Muscle of leg (tissue), 11 donors: ENCODE data around the gene ISM1. TPM values are rescaled to one million over a fixed set of nuclear protein-coding genes. Genes with fewer than 3 reads are reported as not detected.

ENCODE experiments used
- DNase-seq: peaks from one replicate; pipeline ENCODE4 v3.0.0; 2013
- H3K27ac ChIP-seq: one replicate; pipeline ENCODE4 v1.5.1; 2013; ENCODE audit warnings: mild to moderate bottlenecking, low read length, control low read depth
- H3K27me3 ChIP-seq: one replicate; pipeline ENCODE4 v1.6.1; 2013; ENCODE audit warnings: low read length; ENCODE audit not compliant: control insufficient read depth, insufficient read depth
- H3K36me3 ChIP-seq: one replicate; pipeline ENCODE4 v1.6.1; 2013; ENCODE audit warnings: low read length; ENCODE audit not compliant: control insufficient read depth, insufficient read depth
- H3K4me1 ChIP-seq: one replicate; pipeline ENCODE4 v1.6.1; 2013; ENCODE audit warnings: low read length; ENCODE audit not compliant: control insufficient read depth, insufficient read depth
- H3K4me3 ChIP-seq: one replicate; pipeline ENCODE4 v1.5.1; 2013; ENCODE audit warnings: low read length, control low read depth
- H3K9me3 ChIP-seq: replicated peaks from 2 replicates; pipeline ENCODE4 v1.6.1; 2013; ENCODE audit warnings: low read depth, low read length; ENCODE audit not compliant: control insufficient read depth
- WGBS: methylation state at CpG from one replicate; pipeline ENCODE4 v1.1.5; 2013; ENCODE audit warnings: missing lambda C conversion rate; ENCODE audit not compliant: insufficient coverage; 5-methylcytosine and 5-hydroxymethylcytosine counted together
- polyA plus RNA-seq, 8 donors: library from polyadenylated mRNA; unstranded; fragments of 120-200 nt; gene quantifications; one replicate each; pipeline versions ENCODE4 v1.2.1 to v1.2.3, GENCODE V29; 2013; ENCODE audit warnings: inconsistent platforms in 1 of 8, low replicate concordance in 1 of 8; ENCODE audit not compliant: insufficient read length in 8 of 8, insufficient read depth in 1 of 8
- total RNA-seq: library from RNA; stranded (reverse); fragments of 120-200 nt; gene quantifications from one replicate; pipeline ENCODE4 v1.2.4, GENCODE V29; 2013

ISM1 gene
- total and polyA plus RNA-seq, 9 donors: 0.79 to 5.0 (median 1.4) TPM

GRCh38 chr20:13305284-13305683, 84.2 kb downstream of the ISM1 start:
- no CpG with 5 or more reads among the region's 6 CpGs for WGBS
- DNase-seq: no peak

GRCh38 chr20:13307562-13308163, 86.6 kb downstream of the ISM1 start:
- 100% methylated on average over 1 of the region's 9 CpGs for WGBS
- H3K27ac ChIP-seq: no peak overlapping the region
- H3K36me3 ChIP-seq: no peaks in the 10 kb centered on the region
- H3K4me1 ChIP-seq: no peaks in the 10 kb centered on the region
- no peak for DNase-seq
- H3K9me3 ChIP-seq: peaks cover 3% of the 10 kb centered on the region
- no peaks in the 10 kb centered on the region for H3K27me3 ChIP-seq
- H3K4me3 ChIP-seq: no peak overlapping the region

More at GRCh38 chr20:13305284-13305683, 84.2 kb downstream of the ISM1 start:
- no peak overlapping the region for H3K27ac ChIP-seq
- H3K4me1 ChIP-seq: no peaks in the 10 kb centered on the region
- H3K36me3 ChIP-seq: no peaks in the 10 kb centered on the region
- no peak overlapping the region for H3K4me3 ChIP-seq
- no peaks in the 10 kb centered on the region for H3K27me3 ChIP-seq
- peaks cover 3% of the 10 kb centered on the region for H3K9me3 ChIP-seq

- Histone ChIP-seq H3K4me3 (no peak overlapping the region), H3K9me3 (no peaks in the 10 kb centered on the region), H3K36me3 (no peaks in the 10 kb centered on the region), H3K27me3 (no peaks in the 10 kb centered on the region), H3K4me1 (no peaks in the 10 kb centered on the region), H3K27ac (no peak overlapping the region)
- DNase-seq: no peak
- WGBS: no CpG with 5 or more reads among the region's 6 CpGs
These were observed 91.2 kb downstream of the ISM1 start for GRCh38 chr20:13312300-13312699.

- Histone ChIP-seq H3K9me3 (no peaks in the 10 kb centered on the region), H3K27ac (no peak overlapping the region), H3K4me1 (no peaks in the 10 kb centered on the region), H3K27me3 (no peaks in the 10 kb centered on the region), H3K4me3 (no peak overlapping the region), H3K36me3 (no peaks in the 10 kb centered on the region)
- WGBS: 90% methylated on average over 4 of the region's 5 CpGs
- no peak for DNase-seq
These were observed 92.1 kb downstream of the ISM1 start for GRCh38 chr20:13313201-13313600.

DNA sequence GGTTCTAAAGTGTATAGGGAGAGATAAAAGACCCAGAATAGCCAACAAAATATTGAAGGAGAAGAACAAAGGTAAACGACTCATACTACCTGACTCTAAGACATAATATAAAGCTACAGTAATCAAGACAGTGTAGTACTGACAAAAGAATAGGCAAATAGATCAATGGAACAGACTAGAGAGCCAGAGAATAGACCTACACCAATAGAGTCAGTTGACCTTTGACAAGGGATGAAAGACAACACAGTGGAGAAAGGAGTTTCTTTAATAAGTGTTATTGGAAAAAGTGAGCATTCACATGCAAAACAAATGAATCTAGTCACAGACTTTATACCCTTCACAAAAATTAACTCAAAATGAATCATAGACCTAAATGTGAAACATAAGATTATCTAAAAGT, 96.4 kb downstream of the ISM1 start:
- Histone ChIP-seq H3K27ac (no peak overlapping the region), H3K27me3 (no peaks in the 10 kb centered on the region), H3K4me1 (no peaks in the 10 kb centered on the region), H3K4me3 (no peak overlapping the region), H3K9me3 (no peaks in the 10 kb centered on the region), H3K36me3 (no peaks in the 10 kb centered on the region)
- no CpG with 5 or more reads among the region's 1 CpG for WGBS
- DNase-seq: no peak

GRCh38 chr20:13318871-13319521, 97.9 kb downstream of the ISM1 start:
- no peak overlapping the region for H3K27ac ChIP-seq
- H3K4me1 ChIP-seq: no peaks in the 10 kb centered on the region
- no peak for DNase-seq
- no peak overlapping the region for H3K4me3 ChIP-seq
- no peaks in the 10 kb centered on the region for H3K9me3 ChIP-seq
- no peaks in the 10 kb centered on the region for H3K27me3 ChIP-seq
- WGBS: 79% methylated on average over 2 of the region's 5 CpGs
- H3K36me3 ChIP-seq: no peaks in the 10 kb centered on the region

- no peaks in the 10 kb centered on the region for H3K27me3 ChIP-seq
- 100% methylated on average over 3 of the region's 4 CpGs for WGBS
These were observed 99.6 kb downstream of the ISM1 start for GRCh38 chr20:13320702-13321101.

DNA sequence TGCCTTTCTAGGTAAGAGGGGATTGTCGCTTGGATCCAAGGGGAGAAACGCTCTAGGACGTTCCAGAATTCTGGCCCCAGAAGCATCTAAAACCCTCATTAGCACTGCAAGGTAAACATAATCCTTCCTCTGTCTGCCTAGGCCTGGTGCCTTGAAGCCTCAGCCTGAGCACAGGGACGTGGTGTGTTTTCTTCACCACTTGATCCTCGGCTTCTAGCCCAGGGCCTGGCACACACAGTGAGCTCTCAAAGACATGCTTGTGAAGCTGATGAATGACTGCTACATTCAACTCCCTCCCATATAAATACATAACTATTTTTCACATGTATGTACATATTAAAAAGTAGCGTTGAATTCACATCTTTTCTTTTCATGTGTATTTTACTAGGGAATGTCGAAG, 100.3 kb downstream of the ISM1 start:
- Histone ChIP-seq H3K27ac (no peak overlapping the region), H3K4me3 (no peak overlapping the region), H3K4me1 (no peaks in the 10 kb centered on the region), H3K36me3 (no peaks in the 10 kb centered on the region), H3K9me3 (no peaks in the 10 kb centered on the region), H3K27me3 (no peaks in the 10 kb centered on the region)
- DNase-seq: no peak
- no CpG with 5 or more reads among the region's 7 CpGs for WGBS

More at GRCh38 chr20:13320702-13321101, 99.6 kb downstream of the ISM1 start:
- DNase-seq: no peak
- Histone ChIP-seq H3K36me3 (no peaks in the 10 kb centered on the region), H3K9me3 (no peaks in the 10 kb centered on the region), H3K27ac (no peak overlapping the region), H3K4me3 (no peak overlapping the region), H3K4me1 (no peaks in the 10 kb centered on the region)

DNA sequence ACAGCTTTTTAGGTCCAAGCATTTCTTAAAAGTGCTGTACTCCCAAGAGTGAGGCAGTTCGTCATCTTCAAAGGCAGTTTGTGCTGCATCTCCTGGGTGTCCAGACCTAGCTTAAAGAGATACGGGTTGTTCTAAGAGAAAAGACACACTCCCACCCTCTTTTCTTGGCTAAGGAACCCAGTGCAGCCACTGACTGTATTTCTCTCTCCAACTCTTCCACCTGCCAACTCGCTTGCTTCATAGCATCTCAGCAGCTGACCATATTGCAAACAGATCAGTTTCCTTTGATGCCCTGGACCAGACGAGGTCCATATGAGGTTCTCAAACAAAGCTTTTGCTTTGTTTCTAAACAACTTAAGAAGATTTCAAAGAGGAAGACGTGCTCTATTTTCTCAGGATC, 101.1 kb downstream of the ISM1 start:
- 23% methylated on average over 4 of the region's 5 CpGs for WGBS
- no peak overlapping the region for H3K27ac ChIP-seq
- H3K27me3 ChIP-seq: no peaks in the 10 kb centered on the region
- H3K4me1 ChIP-seq: no peaks in the 10 kb centered on the region
- no peak overlapping the region for H3K4me3 ChIP-seq
- H3K9me3 ChIP-seq: no peaks in the 10 kb centered on the region
- DNase-seq: peak; percentile 60
- H3K36me3 ChIP-seq: no peaks in the 10 kb centered on the region

DNA sequence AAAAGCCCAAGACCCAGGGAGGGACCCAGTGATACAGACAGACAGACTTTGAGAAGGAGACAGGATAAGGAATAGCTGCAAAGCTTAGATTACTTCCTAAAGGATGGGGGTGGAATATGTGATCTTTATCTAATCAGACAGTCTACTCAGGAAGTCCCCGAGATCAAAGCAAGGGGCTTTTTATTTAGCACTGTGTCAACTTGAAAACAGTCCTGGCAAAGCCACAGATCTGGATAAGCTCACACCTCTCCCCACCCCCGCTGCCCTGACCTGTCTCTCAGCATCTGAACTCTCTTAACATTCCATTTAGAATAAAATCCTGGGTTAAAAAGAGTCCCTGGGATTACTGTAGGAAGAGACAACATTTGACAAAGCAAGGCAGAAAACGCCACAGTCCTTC, 101.5 kb downstream of the ISM1 start:
- Histone ChIP-seq H3K27me3 (no peaks in the 10 kb centered on the region), H3K4me3 (no peak overlapping the region), H3K9me3 (no peaks in the 10 kb centered on the region), H3K4me1 (no peaks in the 10 kb centered on the region), H3K36me3 (no peaks in the 10 kb centered on the region), H3K27ac (no peak overlapping the region)
- no peak for DNase-seq
- WGBS: no CpG with 5 or more reads among the region's 3 CpGs
